Measurements from ENCODE around the gene KCNJ2. TPM values are rescaled to one million over a fixed set of nuclear protein-coding genes. Genes with fewer than 3 reads are reported as not detected.

The KCNJ2 gene
- total RNA-seq, 1 donor from 2014 or later = 1.6 TPM

- no peak overlapping the region for H3K4me3 ChIP-seq (ENCODE audit: low read depth, low read length)
- DNase-seq (ENCODE audit: low read depth) (no peak), FAIRE-seq (no peak)
- H3K36me3 ChIP-seq (ENCODE audit: control insufficient read depth, insufficient read depth, low read length) = no peaks in the 10 kb centered on the region
- no peak for TF ChIP-seq CTCF (IDR thresholded peaks at IDR 0.05; ENCODE audit: insufficient read depth, low read length, severe bottlenecking)
- no peaks in the 10 kb centered on the region for H3K27me3 ChIP-seq (ENCODE audit: control insufficient read depth, insufficient read depth, low read length)
Measured at GRCh38 chr17:70171159-70171558, 1.8 kb downstream of the KCNJ2 start.

GRCh38 chr17:70172449-70172848 lies 3.1 kb downstream of the KCNJ2 start:
- Histone ChIP-seq H3K36me3 (ENCODE audit: control insufficient read depth, insufficient read depth, low read length) (no peaks in the 10 kb centered on the region), H3K4me3 (ENCODE audit: low read depth, low read length) (no peak overlapping the region), H3K27me3 (ENCODE audit: control insufficient read depth, insufficient read depth, low read length) (no peaks in the 10 kb centered on the region)
- no peak for TF ChIP-seq CTCF (IDR thresholded peaks at IDR 0.05; ENCODE audit: insufficient read depth, low read length, severe bottlenecking)
- FAIRE-seq (no peak), DNase-seq (ENCODE audit: low read depth) (no peak)

- Histone ChIP-seq H3K36me3 (ENCODE audit: control insufficient read depth, insufficient read depth, low read length) (no peaks in the 10 kb centered on the region), H3K27me3 (ENCODE audit: control insufficient read depth, insufficient read depth, low read length) (no peaks in the 10 kb centered on the region), H3K4me3 (ENCODE audit: low read depth, low read length) (no peak overlapping the region)
- peak; percentile 55 for DNase-seq (ENCODE audit: low read depth)
- TF ChIP-seq CTCF (IDR thresholded peaks at IDR 0.05; ENCODE audit: insufficient read depth, low read length, severe bottlenecking) = no peak
- no peak for FAIRE-seq
Measured at GRCh38 chr17:70172923-70173322, 3.6 kb downstream of the KCNJ2 start.

GRCh38 chr17:70173681-70174080 lies 4.3 kb downstream of the KCNJ2 start:
- no peak for TF ChIP-seq CTCF (IDR thresholded peaks at IDR 0.05; ENCODE audit: insufficient read depth, low read length, severe bottlenecking)
- FAIRE-seq (no peak), DNase-seq (ENCODE audit: low read depth) (no peak)
- H3K27me3 ChIP-seq (ENCODE audit: control insufficient read depth, insufficient read depth, low read length) = no peaks in the 10 kb centered on the region
- H3K4me3 ChIP-seq (ENCODE audit: low read depth, low read length) = no peak overlapping the region
- H3K36me3 ChIP-seq (ENCODE audit: control insufficient read depth, insufficient read depth, low read length) = no peaks in the 10 kb centered on the region

- no peaks in the 10 kb centered on the region for H3K27me3 ChIP-seq (ENCODE audit: control insufficient read depth, insufficient read depth, low read length)
- TF ChIP-seq CTCF (IDR thresholded peaks at IDR 0.05; ENCODE audit: insufficient read depth, low read length, severe bottlenecking) = no peak
- peak; percentile 62 for DNase-seq (ENCODE audit: low read depth)
- no peaks in the 10 kb centered on the region for H3K36me3 ChIP-seq (ENCODE audit: control insufficient read depth, insufficient read depth, low read length)
- H3K4me3 ChIP-seq (ENCODE audit: low read depth, low read length) = no peak overlapping the region
- no peak for FAIRE-seq
Measured at GRCh38 chr17:70181376-70181775, 12.0 kb downstream of the KCNJ2 start.

- no peak for TF ChIP-seq CTCF (IDR thresholded peaks at IDR 0.05; ENCODE audit: insufficient read depth, low read length, severe bottlenecking)
- DNase-seq (ENCODE audit: low read depth) (peak; percentile 78), FAIRE-seq (no peak)
- Histone ChIP-seq H3K4me3 (ENCODE audit: low read depth, low read length) (no peak overlapping the region), H3K36me3 (ENCODE audit: control insufficient read depth, insufficient read depth, low read length) (no peaks in the 10 kb centered on the region), H3K27me3 (ENCODE audit: control insufficient read depth, insufficient read depth, low read length) (no peaks in the 10 kb centered on the region)
Measured at GRCh38 chr17:70181866-70182265, 12.5 kb downstream of the KCNJ2 start.

All from bronchial epithelial cell (primary cell).